Neutrophil (primary cell): ENCODE data around the gene TEX2.
A peak's percentile ranks its signal among the peaks of the same experiment; 100 is the strongest.

ENCODE experiments used
- H3K27ac ChIP-seq: fragments of 200-600 bp; sonication (generic); 2 replicates; pipeline ENCODE4 v1.5.1; 2016; ENCODE audit warnings: mild to moderate bottlenecking, moderate library complexity
- H3K27me3 ChIP-seq: fragments of 200-600 bp; sonication (generic); 2 replicates; pipeline ENCODE4 v1.6.0; 2016; ENCODE audit warnings: mild to moderate bottlenecking
- H3K36me3 ChIP-seq: fragments of 200-600 bp; sonication (generic); 2 replicates; pipeline ENCODE4 v1.5.1; 2017
- H3K4me1 ChIP-seq, 2 experiments: fragments of 200-600 bp in 1 of 2; sonication (generic) in 1 of 2; 1 replicate in 1 of 2; 2 replicates in 1 of 2; pipeline versions ENCODE4 v1.5.1 to v1.6.1; 2013 to 2016; ENCODE audit warnings: low read depth in 1 of 2, low read length in 1 of 2, mild to moderate bottlenecking in 1 of 2, moderate library complexity in 1 of 2; ENCODE audit not compliant: control insufficient read depth in 1 of 2, insufficient read depth in 1 of 2
- H3K4me3 ChIP-seq, 2 experiments: fragments of 200-600 bp in 1 of 2; sonication (generic) in 1 of 2; 1 replicate in 1 of 2; 2 replicates in 1 of 2; pipeline ENCODE4 v1.5.1; 2013 to 2016; ENCODE audit warnings: low read depth in 1 of 2, low read length in 1 of 2, mild to moderate bottlenecking in 1 of 2, moderate library complexity in 1 of 2
- H3K9me3 ChIP-seq: fragments of 200-600 bp; sonication (generic); 2 replicates; pipeline ENCODE4 v1.5.1; 2016
- CTCF ChIP-seq: fragments of 200-600 bp; sonication (generic); IDR thresholded peaks from 2 replicates; pipeline ENCODE4 v1.5.1; 2016; ENCODE audit warnings: antibody characterized with exemption

The TEX2 gene

GRCh38 chr17:64150237-64151015 is 112.6 kb downstream of the TEX2 start:
- H3K36me3 ChIP-seq, result peaks cover 47% of the 10 kb centered on the region
- no peak for TF ChIP-seq CTCF
- H3K27me3 ChIP-seq, result no peaks in the 10 kb centered on the region

GRCh38 chr17:64149196-64149595 is 113.9 kb downstream of the TEX2 start:
- Histone ChIP-seq H3K9me3 (no peaks in the 10 kb centered on the region), H3K27ac (no peak overlapping the region), H3K4me1 (peaks cover 25 to 27% of the 10 kb centered on the region in 2 experiments), H3K27me3 (no peaks in the 10 kb centered on the region), H3K36me3 (peaks cover 38% of the 10 kb centered on the region), H3K4me3 (no peak overlapping the region)
- no peak for TF ChIP-seq CTCF

More at GRCh38 chr17:64150237-64151015, 112.6 kb downstream of the TEX2 start:
- H3K4me1 ChIP-seq, result peaks cover 18 to 21% of the 10 kb centered on the region in 2 experiments
- no peak overlapping the region for H3K4me3 ChIP-seq
- no peaks in the 10 kb centered on the region for H3K9me3 ChIP-seq
- peak overlapping the region; percentile 58 for H3K27ac ChIP-seq

GRCh38 chr17:64148699-64149098 is 114.4 kb downstream of the TEX2 start:
- peaks cover 25 to 27% of the 10 kb centered on the region in 2 experiments for H3K4me1 ChIP-seq
- H3K27me3 ChIP-seq, result no peaks in the 10 kb centered on the region
- peak overlapping the region; percentile 10 for H3K27ac ChIP-seq
- TF ChIP-seq CTCF, result no peak
- H3K36me3 ChIP-seq, result peaks cover 33% of the 10 kb centered on the region
- H3K4me3 ChIP-seq, result no peak overlapping the region
- H3K9me3 ChIP-seq, result no peaks in the 10 kb centered on the region

GRCh38 chr17:64148017-64148631 is 114.9 kb downstream of the TEX2 start:
- no peak overlapping the region for H3K27ac ChIP-seq
- no peak overlapping the region for H3K4me3 ChIP-seq
- TF ChIP-seq CTCF, result no peak

GRCh38 chr17:64147110-64148016 is 115.7 kb downstream of the TEX2 start:
- no peak overlapping the region for H3K27ac ChIP-seq

More at GRCh38 chr17:64148017-64148631, 114.9 kb downstream of the TEX2 start:
- H3K27me3 ChIP-seq, result no peaks in the 10 kb centered on the region
- H3K4me1 ChIP-seq, result peaks cover 25 to 27% of the 10 kb centered on the region in 2 experiments
- H3K9me3 ChIP-seq, result no peaks in the 10 kb centered on the region
- peaks cover 28% of the 10 kb centered on the region for H3K36me3 ChIP-seq

More at GRCh38 chr17:64147110-64148016, 115.7 kb downstream of the TEX2 start:
- H3K4me3 ChIP-seq, result no peak overlapping the region
- no peaks in the 10 kb centered on the region for H3K9me3 ChIP-seq
- peaks cover 20% of the 10 kb centered on the region for H3K36me3 ChIP-seq
- peaks cover 25 to 27% of the 10 kb centered on the region in 2 experiments for H3K4me1 ChIP-seq
- TF ChIP-seq CTCF, result no peak
- no peaks in the 10 kb centered on the region for H3K27me3 ChIP-seq
